Suprapubic skin (tissue), 4 donors: ENCODE data around the gene TMEM203.

ENCODE experiments used
- EP300 ChIP-seq: sonication (generic); formaldehyde crosslinking; IDR thresholded peaks from one replicate; pipeline ENCODE4 v1.6.1; 2017; ENCODE audit warnings: antibody characterized with exemption
- POLR2A ChIP-seq, 2 donors: fragments of 450-650 bp; IDR thresholded peaks; one replicate each; pipeline ENCODE4 v1.6.1; 2017; ENCODE audit warnings: antibody characterized with exemption in 2 of 2, mild to moderate bottlenecking in 2 of 2, moderate library complexity in 2 of 2
- POLR2AphosphoS5 ChIP-seq, 3 donors: sonication (generic); formaldehyde crosslinking; IDR thresholded peaks; one replicate each; pipeline ENCODE4 v1.6.1; 2017; ENCODE audit warnings: antibody characterized with exemption in 3 of 3
- TF ChIP-seq, protein P1 (sequence below), 2 donors: fragments of 200-600 bp in 1 of 2; fragments of 450-650 bp in 1 of 2; sonication (generic) in 1 of 2; IDR thresholded peaks; one replicate each; pipeline ENCODE4 v1.5.1; 2016 to 2019; ENCODE audit warnings: antibody characterized with exemption in 2 of 2, mild to moderate bottlenecking in 1 of 2, moderate library complexity in 1 of 2

GRCh38 chr9:137251194-137251461, 45.7 kb upstream of the TMEM203 start, which contains the start of gene STPG3:
- no peak for TF ChIP-seq EP300
- TF ChIP-seq POLR2AphosphoS5 (IDR thresholded peaks at IDR 0.05): no peak
- TF ChIP-seq, protein P1, sequence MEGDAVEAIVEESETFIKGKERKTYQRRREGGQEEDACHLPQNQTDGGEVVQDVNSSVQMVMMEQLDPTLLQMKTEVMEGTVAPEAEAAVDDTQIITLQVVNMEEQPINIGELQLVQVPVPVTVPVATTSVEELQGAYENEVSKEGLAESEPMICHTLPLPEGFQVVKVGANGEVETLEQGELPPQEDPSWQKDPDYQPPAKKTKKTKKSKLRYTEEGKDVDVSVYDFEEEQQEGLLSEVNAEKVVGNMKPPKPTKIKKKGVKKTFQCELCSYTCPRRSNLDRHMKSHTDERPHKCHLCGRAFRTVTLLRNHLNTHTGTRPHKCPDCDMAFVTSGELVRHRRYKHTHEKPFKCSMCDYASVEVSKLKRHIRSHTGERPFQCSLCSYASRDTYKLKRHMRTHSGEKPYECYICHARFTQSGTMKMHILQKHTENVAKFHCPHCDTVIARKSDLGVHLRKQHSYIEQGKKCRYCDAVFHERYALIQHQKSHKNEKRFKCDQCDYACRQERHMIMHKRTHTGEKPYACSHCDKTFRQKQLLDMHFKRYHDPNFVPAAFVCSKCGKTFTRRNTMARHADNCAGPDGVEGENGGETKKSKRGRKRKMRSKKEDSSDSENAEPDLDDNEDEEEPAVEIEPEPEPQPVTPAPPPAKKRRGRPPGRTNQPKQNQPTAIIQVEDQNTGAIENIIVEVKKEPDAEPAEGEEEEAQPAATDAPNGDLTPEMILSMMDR (IDR thresholded peaks at IDR 0.05): no peak
- no peak for TF ChIP-seq POLR2A (IDR thresholded peaks at IDR 0.05)
